Hepatocyte (in vitro differentiated cells): Measurements from ENCODE around the gene HHAT.

Experiments used
- EZH2 ChIP-seq: fragments of 200-600 bp; sonication (generic); IDR thresholded peaks from 2 replicates; pipeline ENCODE4 v1.6.1; 2016; ENCODE audit warnings: antibody characterized with exemption, mild to moderate bottlenecking, borderline replicate concordance
- TF ChIP-seq, protein P1 (sequence below): fragments of 200-600 bp; sonication (generic); IDR thresholded peaks from 2 replicates; pipeline ENCODE4 v1.5.1; 2016; ENCODE audit warnings: antibody characterized with exemption, mild to moderate bottlenecking; ENCODE audit not compliant: poor library complexity

GRCh38 chr1:210504286-210504685, 175.6 kb downstream of the HHAT start:
- TF ChIP-seq, protein P1, sequence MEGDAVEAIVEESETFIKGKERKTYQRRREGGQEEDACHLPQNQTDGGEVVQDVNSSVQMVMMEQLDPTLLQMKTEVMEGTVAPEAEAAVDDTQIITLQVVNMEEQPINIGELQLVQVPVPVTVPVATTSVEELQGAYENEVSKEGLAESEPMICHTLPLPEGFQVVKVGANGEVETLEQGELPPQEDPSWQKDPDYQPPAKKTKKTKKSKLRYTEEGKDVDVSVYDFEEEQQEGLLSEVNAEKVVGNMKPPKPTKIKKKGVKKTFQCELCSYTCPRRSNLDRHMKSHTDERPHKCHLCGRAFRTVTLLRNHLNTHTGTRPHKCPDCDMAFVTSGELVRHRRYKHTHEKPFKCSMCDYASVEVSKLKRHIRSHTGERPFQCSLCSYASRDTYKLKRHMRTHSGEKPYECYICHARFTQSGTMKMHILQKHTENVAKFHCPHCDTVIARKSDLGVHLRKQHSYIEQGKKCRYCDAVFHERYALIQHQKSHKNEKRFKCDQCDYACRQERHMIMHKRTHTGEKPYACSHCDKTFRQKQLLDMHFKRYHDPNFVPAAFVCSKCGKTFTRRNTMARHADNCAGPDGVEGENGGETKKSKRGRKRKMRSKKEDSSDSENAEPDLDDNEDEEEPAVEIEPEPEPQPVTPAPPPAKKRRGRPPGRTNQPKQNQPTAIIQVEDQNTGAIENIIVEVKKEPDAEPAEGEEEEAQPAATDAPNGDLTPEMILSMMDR, result no peak
- no peak for TF ChIP-seq EZH2
